HepG2 (cell line): ENCODE data around the gene SLC50A1. TPM values are rescaled to one million over a fixed set of nuclear protein-coding genes. Genes with fewer than 3 reads are reported as not detected.

ENCODE experiments used
- DNMT3B ChIP-seq: conservative IDR thresholded peaks from 2 replicates; pipeline ENCODE4 v1.6.1; 2016; ENCODE audit warnings: missing biosample characterization, control low read depth
- GPN1 ChIP-seq: sonication (generic); formaldehyde crosslinking; IDR thresholded peaks from 2 replicates; pipeline ENCODE4 v1.5.1; 2020; ENCODE audit warnings: missing genetic modification reagents, borderline replicate concordance
- HOXA9 ChIP-seq: sonication (generic); formaldehyde crosslinking; IDR thresholded peaks from 2 replicates; pipeline ENCODE4 v1.8.1; 2022; ENCODE audit warnings: missing genetic modification reagents, mild to moderate bottlenecking, moderate library complexity, borderline replicate concordance
- IKZF1 ChIP-seq: fragments of 450-650 bp; IDR thresholded peaks from 2 replicates; pipeline ENCODE4 v1.7.1; 2016
- MED13 ChIP-seq: sonication (generic); formaldehyde crosslinking; IDR thresholded peaks from 2 replicates; pipeline ENCODE4 v1.5.0; 2020; ENCODE audit warnings: missing genetic modification reagents
- NFE2L1 ChIP-seq: sonication (generic); formaldehyde crosslinking; IDR thresholded peaks from 2 replicates; pipeline ENCODE4 v1.4.0; 2020; ENCODE audit warnings: missing genetic modification reagents, mild to moderate bottlenecking, borderline replicate concordance
- NR2F2 ChIP-seq: IDR thresholded peaks from 2 replicates; pipeline ENCODE4 v1.6.1; 2012; ENCODE audit warnings: low read depth, inconsistent platforms, borderline replicate concordance
- RARG ChIP-seq: sonication (generic); formaldehyde crosslinking; IDR thresholded peaks from 2 replicates; pipeline ENCODE4 v1.4.0; 2020; ENCODE audit warnings: low read depth, mild to moderate bottlenecking, missing genetic modification reagents
- REL ChIP-seq: sonication (generic); formaldehyde crosslinking; conservative IDR thresholded peaks from 2 replicates; pipeline ENCODE4 v1.8.0; 2022; ENCODE audit warnings: mild to moderate bottlenecking, missing genetic modification reagents, moderate library complexity
- ZFY ChIP-seq: sonication (generic); formaldehyde crosslinking; IDR thresholded peaks from 2 replicates; pipeline ENCODE4 v1.4.0; 2020; ENCODE audit warnings: missing genetic modification reagents
- ZNF30 ChIP-seq: sonication (generic); formaldehyde crosslinking; IDR thresholded peaks from 2 replicates; pipeline ENCODE4 v1.5.0; 2020; ENCODE audit warnings: mild to moderate bottlenecking, missing genetic modification reagents
- ZNF503 ChIP-seq: sonication (generic); formaldehyde crosslinking; IDR thresholded peaks from 2 replicates; pipeline ENCODE4 v1.4.0; 2020; ENCODE audit warnings: missing genetic modification reagents
- ZNF737 ChIP-seq: sonication (generic); formaldehyde crosslinking; IDR thresholded peaks from 2 replicates; pipeline ENCODE4 v1.5.0; 2020; ENCODE audit warnings: missing genetic modification reagents, mild to moderate bottlenecking, borderline replicate concordance
- ZNF749 ChIP-seq: sonication (generic); formaldehyde crosslinking; IDR thresholded peaks from 2 replicates; pipeline ENCODE4 v1.8.0; 2022; ENCODE audit warnings: mild to moderate bottlenecking, missing genetic modification reagents, moderate library complexity, borderline replicate concordance
- polyA plus RNA-seq, 8 experiments: library from polyadenylated mRNA; depleted of rRNA in 3 of 8; stranded (reverse) in 7 of 8; unstranded in 1 of 8; fragments of >200 nt; fragmentation: Illumina TruSeq in 4 of 8; extraction: Trizol in 4 of 8; gene quantifications; 2 replicates each; pipeline versions ENCODE4 v1.2.1 to v1.2.3, GENCODE V29; 2011 to 2016; ENCODE audit warnings: low read depth in 4 of 8, missing spikeins in 1 of 8, mixed read lengths in 1 of 8; ENCODE audit not compliant: insufficient read depth in 1 of 8
- total RNA-seq, 5 experiments: library from RNA; depleted of rRNA; stranded (reverse); fragments of >200 nt; fragmentation: Illumina TruSeq; extraction: Trizol; gene quantifications; 2 replicates each; pipeline ENCODE4 v1.2.3, GENCODE V29; 2016; ENCODE audit warnings: low read depth in 1 of 5
- TF ChIP-seq, protein P1 (sequence below): sonication (generic); formaldehyde crosslinking; IDR thresholded peaks from 2 replicates; pipeline ENCODE4 v1.4.0; 2020; ENCODE audit warnings: mild to moderate bottlenecking, low read depth, missing genetic modification reagents
- TF ChIP-seq, protein P2 (sequence below): sonication (generic); formaldehyde crosslinking; IDR thresholded peaks from 2 replicates; pipeline ENCODE4 v1.4.0; 2020; ENCODE audit warnings: mild to moderate bottlenecking, missing genetic modification reagents
- TF ChIP-seq, protein P3 (sequence below): sonication (generic); formaldehyde crosslinking; IDR thresholded peaks from 2 replicates; pipeline ENCODE4 v1.4.0; 2020; ENCODE audit warnings: missing genetic modification reagents, borderline replicate concordance
- TF ChIP-seq, protein P4 (sequence below): sonication (generic); formaldehyde crosslinking; IDR thresholded peaks from 2 replicates; pipeline ENCODE4 v1.5.0; 2020; ENCODE audit warnings: mild to moderate bottlenecking, missing genetic modification reagents, moderate library complexity
- TF ChIP-seq, protein P5 (sequence below): sonication (generic); formaldehyde crosslinking; IDR thresholded peaks from 2 replicates; pipeline ENCODE4 v1.5.1; 2020; ENCODE audit warnings: missing genetic modification reagents, mild to moderate bottlenecking, borderline replicate concordance

SLC50A1 gene
- total and polyA plus RNA-seq, 2 of the 13 experiments (the other 11 are each of a cell fraction or from before 2014, with no cell fraction given) = 22.5 to 46.8 TPM

GRCh38 chr1:155126556-155127104 is 9.0 kb upstream of the SLC50A1 start (continued):
- TF ChIP-seq, protein P1, sequence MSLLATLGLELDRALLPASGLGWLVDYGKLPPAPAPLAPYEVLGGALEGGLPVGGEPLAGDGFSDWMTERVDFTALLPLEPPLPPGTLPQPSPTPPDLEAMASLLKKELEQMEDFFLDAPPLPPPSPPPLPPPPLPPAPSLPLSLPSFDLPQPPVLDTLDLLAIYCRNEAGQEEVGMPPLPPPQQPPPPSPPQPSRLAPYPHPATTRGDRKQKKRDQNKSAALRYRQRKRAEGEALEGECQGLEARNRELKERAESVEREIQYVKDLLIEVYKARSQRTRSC (CRISPR knock-in tag) = 0 out of 2 replicates have a peak, but pooled peaks have one; percentile 28
- TF ChIP-seq MED13 (CRISPR knock-in tag) (no peak), GPN1 (CRISPR knock-in tag) (no peak; the same call in 1 of the 2 replicates), NR2F2 (no peak), IKZF1 (no peak), ZNF737 (CRISPR knock-in tag) (no peak), NFE2L1 (CRISPR knock-in tag) (no peak), HOXA9 (CRISPR knock-in tag) (no peak), DNMT3B (CRISPR knock-in tag) (0 out of 2 replicates have a peak, but pooled peaks have one; percentile 20), ZNF503 (no peak), ZNF749 (no peak), REL (no peak), RARG (CRISPR knock-in tag) (no peak), ZFY (CRISPR knock-in tag) (no peak), ZNF30 (no peak)
- TF ChIP-seq, protein P2, sequence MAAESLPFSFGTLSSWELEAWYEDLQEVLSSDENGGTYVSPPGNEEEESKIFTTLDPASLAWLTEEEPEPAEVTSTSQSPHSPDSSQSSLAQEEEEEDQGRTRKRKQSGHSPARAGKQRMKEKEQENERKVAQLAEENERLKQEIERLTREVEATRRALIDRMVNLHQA = no peak
- TF ChIP-seq, protein P3, sequence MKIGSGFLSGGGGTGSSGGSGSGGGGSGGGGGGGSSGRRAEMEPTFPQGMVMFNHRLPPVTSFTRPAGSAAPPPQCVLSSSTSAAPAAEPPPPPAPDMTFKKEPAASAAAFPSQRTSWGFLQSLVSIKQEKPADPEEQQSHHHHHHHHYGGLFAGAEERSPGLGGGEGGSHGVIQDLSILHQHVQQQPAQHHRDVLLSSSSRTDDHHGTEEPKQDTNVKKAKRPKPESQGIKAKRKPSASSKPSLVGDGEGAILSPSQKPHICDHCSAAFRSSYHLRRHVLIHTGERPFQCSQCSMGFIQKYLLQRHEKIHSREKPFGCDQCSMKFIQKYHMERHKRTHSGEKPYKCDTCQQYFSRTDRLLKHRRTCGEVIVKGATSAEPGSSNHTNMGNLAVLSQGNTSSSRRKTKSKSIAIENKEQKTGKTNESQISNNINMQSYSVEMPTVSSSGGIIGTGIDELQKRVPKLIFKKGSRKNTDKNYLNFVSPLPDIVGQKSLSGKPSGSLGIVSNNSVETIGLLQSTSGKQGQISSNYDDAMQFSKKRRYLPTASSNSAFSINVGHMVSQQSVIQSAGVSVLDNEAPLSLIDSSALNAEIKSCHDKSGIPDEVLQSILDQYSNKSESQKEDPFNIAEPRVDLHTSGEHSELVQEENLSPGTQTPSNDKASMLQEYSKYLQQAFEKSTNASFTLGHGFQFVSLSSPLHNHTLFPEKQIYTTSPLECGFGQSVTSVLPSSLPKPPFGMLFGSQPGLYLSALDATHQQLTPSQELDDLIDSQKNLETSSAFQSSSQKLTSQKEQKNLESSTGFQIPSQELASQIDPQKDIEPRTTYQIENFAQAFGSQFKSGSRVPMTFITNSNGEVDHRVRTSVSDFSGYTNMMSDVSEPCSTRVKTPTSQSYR (CRISPR knock-in tag) = peak; percentile 77
- TF ChIP-seq, protein P4, sequence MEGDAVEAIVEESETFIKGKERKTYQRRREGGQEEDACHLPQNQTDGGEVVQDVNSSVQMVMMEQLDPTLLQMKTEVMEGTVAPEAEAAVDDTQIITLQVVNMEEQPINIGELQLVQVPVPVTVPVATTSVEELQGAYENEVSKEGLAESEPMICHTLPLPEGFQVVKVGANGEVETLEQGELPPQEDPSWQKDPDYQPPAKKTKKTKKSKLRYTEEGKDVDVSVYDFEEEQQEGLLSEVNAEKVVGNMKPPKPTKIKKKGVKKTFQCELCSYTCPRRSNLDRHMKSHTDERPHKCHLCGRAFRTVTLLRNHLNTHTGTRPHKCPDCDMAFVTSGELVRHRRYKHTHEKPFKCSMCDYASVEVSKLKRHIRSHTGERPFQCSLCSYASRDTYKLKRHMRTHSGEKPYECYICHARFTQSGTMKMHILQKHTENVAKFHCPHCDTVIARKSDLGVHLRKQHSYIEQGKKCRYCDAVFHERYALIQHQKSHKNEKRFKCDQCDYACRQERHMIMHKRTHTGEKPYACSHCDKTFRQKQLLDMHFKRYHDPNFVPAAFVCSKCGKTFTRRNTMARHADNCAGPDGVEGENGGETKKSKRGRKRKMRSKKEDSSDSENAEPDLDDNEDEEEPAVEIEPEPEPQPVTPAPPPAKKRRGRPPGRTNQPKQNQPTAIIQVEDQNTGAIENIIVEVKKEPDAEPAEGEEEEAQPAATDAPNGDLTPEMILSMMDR (CRISPR knock-in tag) = no peak
- TF ChIP-seq, protein P5, sequence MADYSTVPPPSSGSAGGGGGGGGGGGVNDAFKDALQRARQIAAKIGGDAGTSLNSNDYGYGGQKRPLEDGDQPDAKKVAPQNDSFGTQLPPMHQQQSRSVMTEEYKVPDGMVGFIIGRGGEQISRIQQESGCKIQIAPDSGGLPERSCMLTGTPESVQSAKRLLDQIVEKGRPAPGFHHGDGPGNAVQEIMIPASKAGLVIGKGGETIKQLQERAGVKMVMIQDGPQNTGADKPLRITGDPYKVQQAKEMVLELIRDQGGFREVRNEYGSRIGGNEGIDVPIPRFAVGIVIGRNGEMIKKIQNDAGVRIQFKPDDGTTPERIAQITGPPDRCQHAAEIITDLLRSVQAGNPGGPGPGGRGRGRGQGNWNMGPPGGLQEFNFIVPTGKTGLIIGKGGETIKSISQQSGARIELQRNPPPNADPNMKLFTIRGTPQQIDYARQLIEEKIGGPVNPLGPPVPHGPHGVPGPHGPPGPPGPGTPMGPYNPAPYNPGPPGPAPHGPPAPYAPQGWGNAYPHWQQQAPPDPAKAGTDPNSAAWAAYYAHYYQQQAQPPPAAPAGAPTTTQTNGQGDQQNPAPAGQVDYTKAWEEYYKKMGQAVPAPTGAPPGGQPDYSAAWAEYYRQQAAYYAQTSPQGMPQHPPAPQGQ (CRISPR knock-in tag) = no peak
